Measurements from ENCODE around the gene ATP10B.

ATP10B gene

DNA sequence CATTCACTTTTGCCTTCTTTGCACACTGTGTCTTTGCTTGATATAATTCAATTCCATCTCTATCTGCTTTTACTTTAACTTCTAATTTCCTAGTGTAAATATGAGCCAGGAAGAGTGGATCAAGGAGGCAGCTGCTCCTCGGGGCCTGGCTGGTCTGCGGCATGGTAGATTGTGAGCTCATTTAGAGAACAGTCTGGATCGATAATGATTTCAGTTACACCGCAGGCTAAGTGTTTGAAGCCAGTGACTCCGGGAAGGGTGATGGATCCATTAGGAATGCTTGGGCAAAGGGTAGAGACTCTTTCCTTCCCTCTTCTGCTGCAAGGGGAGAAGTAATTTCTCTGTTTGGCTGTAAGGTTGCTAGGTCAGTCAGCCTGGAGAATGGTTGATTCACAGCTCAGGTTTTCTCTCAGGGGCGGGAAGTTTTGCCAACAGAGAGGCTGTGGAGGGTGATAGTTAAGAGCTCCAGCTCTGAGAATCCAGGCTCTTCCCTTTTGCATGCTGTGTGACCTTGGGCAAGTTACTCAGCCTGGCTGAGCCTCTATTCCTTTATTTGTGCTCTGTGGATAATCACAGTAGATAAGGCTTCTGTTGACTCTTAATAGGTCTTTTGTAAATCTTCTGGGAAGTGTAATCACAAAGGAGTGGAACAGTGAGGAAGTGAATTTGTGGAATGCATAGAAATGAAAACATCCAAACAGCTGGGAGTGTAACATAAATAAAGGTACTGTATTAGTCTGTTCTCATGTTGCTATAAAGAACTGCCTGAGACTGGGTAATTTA is 331.2 kb downstream of the ATP10B start:
- in situ Hi-C loops (cut with MboI; ENCODE audit: low sequenced_read_pairs): no loop called here

DNA sequence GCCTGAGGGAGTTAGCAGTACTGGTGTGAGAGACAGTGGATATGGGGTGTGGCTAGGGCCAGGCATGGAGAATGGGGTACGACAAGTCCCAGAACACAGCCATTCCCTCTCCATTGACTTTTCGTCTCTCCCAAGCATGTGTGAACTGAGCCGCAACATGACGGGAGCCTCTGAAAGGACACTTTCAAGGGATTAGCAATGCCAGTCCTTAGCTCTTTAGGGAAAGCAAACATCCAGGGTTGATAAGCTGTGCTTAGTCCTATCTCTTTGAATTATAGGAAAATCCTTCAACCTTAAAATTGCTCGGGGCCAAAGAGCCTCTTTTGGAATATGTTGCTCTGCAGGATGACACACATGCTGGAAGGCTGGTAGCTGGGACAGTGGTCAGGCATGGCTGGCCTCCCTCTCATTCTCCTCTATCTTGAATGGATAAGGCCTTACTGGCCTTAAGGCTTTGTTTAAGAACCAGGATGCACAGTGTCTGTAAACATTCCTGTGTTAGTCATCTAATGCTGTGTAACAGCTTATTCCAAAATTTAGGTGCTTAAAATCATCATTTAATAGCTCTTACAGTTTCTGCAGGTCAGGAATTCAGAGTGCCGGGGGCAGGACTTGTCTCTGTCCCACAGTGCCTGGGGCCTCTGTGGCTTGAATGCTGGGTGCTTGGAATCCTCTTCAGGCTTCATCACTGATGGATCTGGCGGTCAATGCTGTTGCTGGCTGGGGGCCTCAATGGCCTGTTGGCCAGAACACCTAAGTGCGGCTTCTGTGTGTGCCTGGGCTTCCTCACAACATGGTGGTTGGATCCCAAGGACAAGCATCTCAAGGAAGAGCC is 335.1 kb downstream of the ATP10B start:
- in situ Hi-C loops (cut with MboI; ENCODE audit: low sequenced_read_pairs): no loop called here

DNA sequence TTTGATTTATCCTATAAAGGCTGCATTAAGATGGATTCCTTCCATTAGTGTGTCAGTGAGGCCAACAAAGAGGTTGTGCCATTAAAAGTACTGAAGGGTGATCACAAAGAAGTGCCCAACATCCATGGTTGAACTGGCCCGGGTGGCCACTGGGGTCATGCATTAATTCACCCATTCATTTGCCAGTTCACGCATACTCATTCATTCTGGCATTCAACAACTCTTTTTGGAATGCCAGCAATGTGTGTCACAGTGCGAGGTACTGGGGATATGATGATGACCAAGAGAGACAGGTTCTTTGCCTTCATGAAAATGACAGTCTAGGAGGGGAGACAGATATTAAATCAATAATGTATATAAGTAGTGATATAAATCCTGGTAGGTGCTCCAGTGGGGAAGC is 337.1 kb downstream of the ATP10B start:
- in situ Hi-C loops (cut with MboI; ENCODE audit: low sequenced_read_pairs): no loop called here

DNA sequence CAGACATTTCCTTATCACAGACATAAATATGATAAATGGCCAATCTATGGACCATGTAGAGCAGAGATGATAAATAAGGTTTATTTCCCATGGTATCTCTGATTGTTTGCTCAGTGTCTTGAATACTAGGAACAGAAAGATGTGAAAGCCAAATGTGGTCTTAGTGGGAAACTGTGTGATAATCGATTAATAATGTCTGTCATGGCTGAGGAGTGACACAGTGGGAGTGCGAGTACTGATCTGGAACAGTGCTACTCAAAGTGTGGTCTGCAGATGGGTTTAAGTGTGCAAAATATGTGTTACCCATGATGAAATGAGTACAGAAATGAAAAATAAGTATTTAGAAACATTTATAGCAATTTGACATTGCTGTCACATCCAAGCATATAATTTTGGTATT is 337.8 kb downstream of the ATP10B start:
- in situ Hi-C loops (cut with MboI; ENCODE audit: low sequenced_read_pairs): no loop called here

DNA sequence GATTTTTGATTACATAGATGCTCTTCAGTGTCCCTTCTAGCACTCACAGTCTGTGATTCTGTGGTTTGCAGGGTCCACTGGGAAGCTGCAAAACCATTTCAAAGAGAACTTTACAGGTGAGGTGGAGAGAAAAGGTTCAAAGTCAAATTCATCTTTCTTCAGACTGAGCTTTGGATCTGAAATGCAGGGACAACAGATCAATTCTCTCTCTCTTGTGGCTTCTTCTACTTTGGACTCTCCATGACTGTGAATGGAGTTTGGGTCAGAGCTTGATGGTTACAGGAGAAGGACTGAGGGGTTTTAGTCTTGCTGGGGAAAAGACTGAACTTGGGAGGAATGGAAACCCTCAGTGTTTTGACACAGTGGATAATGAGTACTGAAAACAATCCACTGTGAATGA is 338.5 kb downstream of the ATP10B start:
- in situ Hi-C loops (cut with MboI; ENCODE audit: low sequenced_read_pairs): no loop called here
